Measurements from ENCODE around the gene MAP3K7.

MAP3K7 gene

DNA sequence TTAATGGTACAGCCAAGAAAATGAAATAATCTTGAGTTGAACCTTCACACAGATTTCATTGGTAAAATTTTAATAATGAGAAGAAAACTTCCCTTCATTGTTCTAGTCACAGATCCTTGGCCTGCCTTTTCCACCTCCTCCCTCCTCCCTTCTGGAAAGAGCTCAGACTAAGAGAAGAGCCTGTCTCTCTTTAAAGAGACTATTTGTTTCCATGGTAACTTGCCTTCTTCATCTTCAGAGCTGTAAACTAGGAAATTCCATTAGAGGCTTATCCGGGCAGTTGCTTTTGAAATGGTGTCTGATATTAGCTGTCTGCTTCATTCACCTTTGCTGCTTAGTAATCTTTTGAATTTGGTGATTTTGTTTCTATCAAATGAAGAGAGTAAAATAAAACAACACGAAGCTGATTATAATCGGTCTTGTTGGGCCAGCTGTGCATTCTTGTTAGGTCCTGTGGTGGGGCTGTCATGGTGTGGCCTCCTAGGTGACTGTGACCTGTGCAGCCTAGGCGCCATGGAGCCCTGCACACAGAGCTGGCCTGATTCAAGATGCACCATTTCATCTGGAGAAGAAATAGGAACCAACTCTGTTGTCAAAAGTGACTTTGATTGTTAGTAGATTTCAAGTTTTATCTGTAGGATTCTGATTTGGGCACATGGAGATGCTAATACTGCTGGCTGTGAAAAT, 96.7 kb downstream of the MAP3K7 start:
- no peak overlapping the region for H3K27ac ChIP-seq
- TF ChIP-seq, protein P1, sequence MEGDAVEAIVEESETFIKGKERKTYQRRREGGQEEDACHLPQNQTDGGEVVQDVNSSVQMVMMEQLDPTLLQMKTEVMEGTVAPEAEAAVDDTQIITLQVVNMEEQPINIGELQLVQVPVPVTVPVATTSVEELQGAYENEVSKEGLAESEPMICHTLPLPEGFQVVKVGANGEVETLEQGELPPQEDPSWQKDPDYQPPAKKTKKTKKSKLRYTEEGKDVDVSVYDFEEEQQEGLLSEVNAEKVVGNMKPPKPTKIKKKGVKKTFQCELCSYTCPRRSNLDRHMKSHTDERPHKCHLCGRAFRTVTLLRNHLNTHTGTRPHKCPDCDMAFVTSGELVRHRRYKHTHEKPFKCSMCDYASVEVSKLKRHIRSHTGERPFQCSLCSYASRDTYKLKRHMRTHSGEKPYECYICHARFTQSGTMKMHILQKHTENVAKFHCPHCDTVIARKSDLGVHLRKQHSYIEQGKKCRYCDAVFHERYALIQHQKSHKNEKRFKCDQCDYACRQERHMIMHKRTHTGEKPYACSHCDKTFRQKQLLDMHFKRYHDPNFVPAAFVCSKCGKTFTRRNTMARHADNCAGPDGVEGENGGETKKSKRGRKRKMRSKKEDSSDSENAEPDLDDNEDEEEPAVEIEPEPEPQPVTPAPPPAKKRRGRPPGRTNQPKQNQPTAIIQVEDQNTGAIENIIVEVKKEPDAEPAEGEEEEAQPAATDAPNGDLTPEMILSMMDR (conservative IDR thresholded peaks at IDR 0.05): no peak

DNA sequence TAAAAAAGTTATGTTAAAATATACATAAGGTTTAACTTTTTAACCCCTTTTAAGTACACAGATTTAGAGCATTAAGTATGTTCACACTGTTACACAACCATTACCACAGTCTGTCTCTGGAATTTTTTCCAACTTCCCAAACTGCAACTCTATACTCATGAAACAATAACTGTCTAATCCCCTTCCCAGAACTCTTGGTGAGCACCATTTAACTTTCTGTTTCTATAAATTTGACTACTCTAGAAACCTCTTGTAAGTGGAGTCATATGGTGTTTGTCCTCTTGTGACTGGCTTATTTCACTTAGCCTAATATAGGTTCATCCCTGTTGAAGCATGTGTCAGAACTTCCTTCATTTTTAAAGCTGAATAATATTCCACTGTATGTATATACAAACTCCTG, 98.1 kb downstream of the MAP3K7 start:
- TF ChIP-seq, protein P1 (conservative IDR thresholded peaks at IDR 0.05): no peak
- no peak overlapping the region for H3K27ac ChIP-seq

DNA sequence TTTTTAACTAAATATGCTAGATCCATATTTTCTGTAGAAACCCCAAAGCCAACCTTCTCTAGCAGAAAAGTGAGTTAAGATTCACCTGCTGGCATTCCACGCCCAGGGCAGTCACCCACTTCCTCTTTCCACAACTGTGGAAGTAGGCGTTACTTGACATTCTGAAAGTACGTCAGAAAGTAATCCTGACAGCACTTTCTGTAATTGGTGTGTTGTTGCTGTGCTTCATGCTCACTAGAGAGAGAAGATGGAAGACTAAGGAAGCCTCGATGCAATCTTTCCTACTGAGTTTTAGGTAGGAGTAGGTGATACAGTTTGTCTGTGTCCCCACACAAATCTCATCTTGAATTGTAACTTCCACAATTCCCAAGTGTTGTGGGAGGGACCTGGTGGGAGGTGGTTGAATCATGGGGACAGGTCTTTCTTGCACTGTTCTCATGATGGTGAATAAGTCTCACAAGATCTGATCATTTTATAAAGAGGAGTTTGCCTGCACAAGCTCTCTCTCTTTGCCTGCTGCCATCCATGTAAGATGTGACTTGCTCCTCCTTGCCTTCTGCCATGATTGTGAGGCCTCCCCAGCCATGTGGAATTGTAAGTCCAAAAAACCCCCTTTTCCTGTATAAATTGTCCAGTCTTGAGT, 101.1 kb downstream of the MAP3K7 start:
- TF ChIP-seq, protein P1 (conservative IDR thresholded peaks at IDR 0.05): no peak
- no peak overlapping the region for H3K27ac ChIP-seq

DNA sequence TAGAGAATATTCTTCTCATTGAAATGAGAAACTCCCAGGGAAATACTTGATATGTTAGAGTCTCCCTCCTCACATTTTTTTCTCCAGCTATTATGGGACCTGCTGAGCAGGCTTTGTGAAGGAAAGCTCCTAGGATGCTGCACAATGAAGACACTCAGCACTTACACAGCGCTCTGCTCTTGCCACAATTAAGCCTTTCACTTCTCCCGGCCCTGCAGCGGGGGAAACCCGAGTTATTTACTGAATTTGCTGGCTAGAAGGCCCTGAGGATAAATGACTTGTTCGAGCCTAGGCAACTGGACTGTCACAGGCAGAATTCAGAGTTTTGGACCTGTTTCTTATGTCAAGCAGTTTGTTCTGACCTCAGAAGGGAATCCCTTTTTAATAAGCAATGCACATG, 102.0 kb downstream of the MAP3K7 start:
- no peak overlapping the region for H3K27ac ChIP-seq
- TF ChIP-seq, protein P1 (conservative IDR thresholded peaks at IDR 0.05): no peak

DNA sequence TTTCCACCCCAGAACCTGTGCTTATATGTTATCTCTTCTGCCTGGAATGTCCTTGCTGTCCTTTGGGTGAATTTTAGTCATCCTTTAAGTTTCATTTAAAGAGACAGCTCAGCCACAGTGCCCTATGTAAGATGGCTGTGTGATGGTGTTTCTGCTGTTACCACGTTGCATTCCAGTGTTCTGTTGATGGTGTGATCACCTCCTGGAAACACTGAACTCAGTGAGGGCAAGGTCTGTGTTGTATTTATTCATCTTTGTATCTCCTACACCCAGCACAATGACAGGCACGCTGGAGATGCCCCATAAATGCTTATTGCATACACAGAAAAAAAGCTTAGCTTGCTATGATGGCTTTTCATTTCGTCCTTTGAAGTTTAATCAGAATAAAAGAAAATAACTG, 102.5 kb downstream of the MAP3K7 start:
- TF ChIP-seq, protein P1 (conservative IDR thresholded peaks at IDR 0.05): no peak
- no peak overlapping the region for H3K27ac ChIP-seq

DNA sequence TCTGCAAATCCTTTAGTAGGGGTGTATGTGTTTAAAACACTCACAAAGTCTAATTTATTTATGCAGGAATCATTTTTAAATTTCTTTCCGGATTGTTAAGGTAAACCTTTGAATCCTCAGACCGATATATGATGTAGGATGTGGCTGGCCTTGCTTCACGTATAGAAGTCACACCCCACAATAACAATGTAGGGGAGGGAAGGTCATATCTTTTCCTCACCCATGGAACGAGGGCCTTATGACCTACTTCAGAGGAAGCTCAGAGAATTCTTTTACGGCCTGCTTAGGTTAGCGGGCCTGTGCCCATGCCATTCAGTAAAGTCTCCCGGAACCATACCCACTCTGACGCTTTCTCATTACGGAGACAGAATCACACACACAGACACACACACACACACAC, 102.9 kb downstream of the MAP3K7 start:
- TF ChIP-seq, protein P1 (conservative IDR thresholded peaks at IDR 0.05): no peak
- no peak overlapping the region for H3K27ac ChIP-seq

DNA sequence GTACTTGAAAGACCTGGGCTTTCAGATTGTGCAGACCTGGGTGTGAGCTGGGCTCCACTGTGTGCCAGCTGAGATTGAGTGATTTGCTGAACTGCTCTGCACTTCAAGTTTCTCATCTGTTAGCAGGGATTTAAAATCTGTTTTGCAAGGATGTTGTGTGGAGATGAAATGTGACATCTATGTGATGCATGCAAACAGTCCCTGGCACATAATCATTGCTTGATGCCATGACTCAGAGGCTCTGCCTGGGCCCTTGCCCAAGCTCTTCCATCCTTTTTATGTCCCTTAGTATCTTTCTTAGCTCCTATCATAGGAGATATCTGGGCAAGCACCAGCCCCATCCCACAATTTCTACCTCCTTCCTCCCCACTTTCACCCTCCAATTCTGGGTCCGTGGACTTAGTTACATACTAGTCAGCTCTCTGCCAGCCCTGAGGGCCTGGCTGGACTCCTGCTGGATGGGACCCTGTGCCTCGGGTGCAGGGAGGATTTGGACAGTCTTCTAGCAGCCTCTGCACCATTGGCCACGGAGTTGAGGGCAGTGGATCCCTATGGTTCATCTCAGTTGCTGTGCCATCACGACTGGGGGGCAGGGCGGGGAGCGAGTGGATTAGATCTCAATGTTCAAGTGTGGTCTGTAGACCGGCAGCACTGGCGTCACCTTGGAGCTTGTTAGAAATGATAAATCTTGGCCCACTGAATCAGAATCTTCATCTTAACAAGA, 103.6 kb downstream of the MAP3K7 start:
- H3K27ac ChIP-seq: no peak overlapping the region
- TF ChIP-seq, protein P1 (conservative IDR thresholded peaks at IDR 0.05): no peak
